Measurements from ENCODE around the gene FALEC. TPM values are rescaled to one million over a fixed set of nuclear protein-coding genes. Genes with fewer than 3 reads are reported as not detected.

FALEC gene
- polyA plus RNA-seq, 1 donor from 2014 or later = not detected

DNA sequence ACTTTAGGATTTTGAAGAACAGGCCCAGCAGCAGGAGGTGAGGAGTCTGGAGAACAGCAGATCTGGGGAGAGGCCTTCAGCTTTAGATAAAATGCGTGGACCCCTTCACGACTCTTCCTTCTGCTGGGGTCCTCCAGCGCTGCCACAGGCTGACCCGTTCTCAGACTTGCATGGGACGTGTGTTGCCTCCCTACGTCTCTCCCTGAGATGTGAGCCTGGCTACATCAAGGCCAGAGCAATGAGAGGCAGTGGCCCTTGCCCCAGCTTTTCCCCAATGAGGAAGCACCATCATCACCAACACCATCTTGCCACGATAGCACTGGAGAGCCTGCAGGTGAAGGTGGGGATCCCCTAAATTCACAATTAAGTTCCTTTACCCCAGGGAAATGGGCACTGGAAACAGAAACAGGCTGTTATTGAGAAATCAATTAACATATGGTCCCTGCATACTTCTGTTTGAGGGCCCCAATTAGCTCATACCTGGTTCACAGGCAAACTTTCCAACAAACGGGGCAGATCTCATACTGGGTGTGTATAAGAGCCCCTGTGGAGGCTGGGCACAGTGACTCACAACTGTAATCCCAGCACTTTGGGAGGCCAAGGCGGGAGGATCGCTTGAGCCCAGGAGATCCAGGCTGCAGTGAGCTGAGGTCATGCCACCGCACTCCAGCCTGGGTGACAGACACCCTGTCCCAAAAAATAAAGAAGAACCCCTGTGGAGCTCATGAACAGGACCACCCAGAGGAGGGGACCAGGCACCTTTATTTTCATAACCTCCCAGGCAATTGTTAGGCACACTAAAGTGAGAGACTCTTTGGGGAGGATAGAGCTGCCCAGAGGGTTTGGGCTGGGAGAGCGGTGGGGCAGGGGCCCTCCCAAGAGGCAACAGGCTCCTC lies 21.5 kb downstream of the FALEC start:
- no peak overlapping the region for H3K4me2 ChIP-seq (ENCODE audit: low read length)
- no peaks in the 10 kb centered on the region for H3K27me3 ChIP-seq (ENCODE audit: insufficient read depth, low read depth, low read length)
- H3K9ac ChIP-seq (ENCODE audit: low read length) = no peak overlapping the region
- H4K20me1 ChIP-seq (ENCODE audit: insufficient read depth) = no peaks in the 10 kb centered on the region
- no peak overlapping the region for H3K27ac ChIP-seq (ENCODE audit: low read length)
- no peaks in the 10 kb centered on the region for H3K9me2 ChIP-seq (ENCODE audit: insufficient read depth, low read length)
- no peaks in the 10 kb centered on the region for H3K79me2 ChIP-seq (replicated peaks; ENCODE audit: insufficient read depth, low read length)
- no peaks in the 10 kb centered on the region for H3F3A ChIP-seq (ENCODE audit: insufficient read depth, low read length, poor library complexity, severe bottlenecking)
- no peaks in the 10 kb centered on the region for H3K9me3 ChIP-seq (ENCODE audit: low read length)
- H2AFZ ChIP-seq (ENCODE audit: low read depth, low read length) = no peak overlapping the region
- H3K36me3 ChIP-seq (ENCODE audit: insufficient read depth, low read length) = no peaks in the 10 kb centered on the region
- H3K4me3 ChIP-seq (ENCODE audit: low read length) = no peak overlapping the region
- no peak for TF ChIP-seq TAF1 (IDR thresholded peaks at IDR 0.05; ENCODE audit: low read depth)

DNA sequence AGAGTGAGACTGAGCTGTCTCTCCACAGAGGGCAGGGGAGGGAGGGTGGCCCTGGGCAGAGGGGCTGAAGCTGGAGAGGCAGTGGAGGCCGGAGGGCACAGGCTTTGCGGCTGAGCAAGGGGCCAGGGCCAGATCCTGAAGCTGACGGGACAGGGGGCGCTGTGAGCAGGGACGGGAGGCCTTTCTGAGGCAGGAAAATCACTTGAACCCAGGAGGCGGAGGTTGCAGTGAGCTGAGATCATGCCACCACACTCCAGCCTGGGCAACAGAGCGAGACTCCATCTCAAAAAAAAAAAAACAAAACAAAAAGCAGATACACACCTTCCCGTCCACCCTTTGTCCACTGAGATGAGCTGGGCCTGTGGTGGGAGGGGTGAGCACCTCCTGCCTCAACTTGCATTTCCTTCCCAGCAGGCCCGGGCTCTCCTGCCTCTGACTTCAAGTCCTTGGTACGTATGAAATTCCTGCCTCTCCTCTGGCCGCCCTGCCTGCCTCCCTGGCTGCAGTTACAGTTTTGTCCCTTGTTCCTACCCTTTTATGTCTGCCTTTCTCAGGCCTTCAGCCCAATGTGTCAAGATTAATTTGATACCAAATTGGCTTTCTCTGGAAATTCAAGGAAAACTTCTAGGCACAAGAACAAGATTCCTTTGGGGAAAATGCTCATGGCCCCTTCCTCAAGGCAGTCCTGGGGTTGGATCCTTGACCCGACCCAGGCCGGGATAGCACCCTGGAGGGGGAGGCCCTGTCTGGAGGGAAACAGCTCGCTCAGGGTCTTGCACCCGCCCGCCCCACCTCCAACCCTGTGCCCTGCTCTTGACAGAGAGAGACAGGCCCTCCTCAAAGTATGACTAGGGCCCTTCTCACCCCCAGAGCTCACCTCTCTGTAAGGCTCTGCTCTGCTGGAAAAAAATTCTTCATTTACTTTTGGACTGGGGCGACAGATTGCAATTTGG lies 22.5 kb downstream of the FALEC start:
- Histone ChIP-seq H3K27ac (ENCODE audit: low read length) (no peak overlapping the region), H2AFZ (ENCODE audit: low read depth, low read length) (no peak overlapping the region)

More for the DNA sequence above, 22.5 kb downstream of the FALEC start:
- Histone ChIP-seq H3K9me3 (ENCODE audit: low read length) (no peaks in the 10 kb centered on the region), H3K4me2 (ENCODE audit: low read length) (no peak overlapping the region), H3K79me2 (replicated peaks; ENCODE audit: insufficient read depth, low read length) (no peaks in the 10 kb centered on the region), H3K4me3 (ENCODE audit: low read length) (no peak overlapping the region), H3K36me3 (ENCODE audit: insufficient read depth, low read length) (no peaks in the 10 kb centered on the region), H3F3A (ENCODE audit: insufficient read depth, low read length, poor library complexity, severe bottlenecking) (no peaks in the 10 kb centered on the region), H3K27me3 (ENCODE audit: insufficient read depth, low read depth, low read length) (no peaks in the 10 kb centered on the region), H4K20me1 (ENCODE audit: insufficient read depth) (no peaks in the 10 kb centered on the region), H3K9ac (ENCODE audit: low read length) (no peak overlapping the region), H3K9me2 (ENCODE audit: insufficient read depth, low read length) (no peaks in the 10 kb centered on the region)
- no peak for TF ChIP-seq EZH2 (IDR thresholded peaks at IDR 0.05; ENCODE audit: borderline replicate concordance, insufficient read depth, low read length, poor library complexity, severe bottlenecking)
- no peak for TF ChIP-seq REST (IDR thresholded peaks at IDR 0.05; ENCODE audit: borderline replicate concordance)
- TF ChIP-seq RAD21 (conservative IDR thresholded peaks at IDR 0.05) = no peak
- no peak for TF ChIP-seq POLR2AphosphoS5 (IDR thresholded peaks at IDR 0.05)
- no peak for TF ChIP-seq SMC3 (conservative IDR thresholded peaks at IDR 0.05; ENCODE audit: poor library complexity)
- no peak for TF ChIP-seq EP300 (conservative IDR thresholded peaks at IDR 0.05; ENCODE audit: poor library complexity, severe bottlenecking)
- TF ChIP-seq CTCF (IDR thresholded peaks at IDR 0.05; ENCODE audit: poor library complexity, severe bottlenecking) = no peak
- TF ChIP-seq TAF1 (IDR thresholded peaks at IDR 0.05; ENCODE audit: low read depth) = no peak
- no peak for TF ChIP-seq MXI1 (conservative IDR thresholded peaks at IDR 0.05; ENCODE audit: poor library complexity, severe bottlenecking)
